GM19324 (cell line): ENCODE results near the gene CMPK2.
"Not testable (repeated sequence)": the region's sequence is repeated elsewhere in the genome, so short reads cannot be mapped to it uniquely, and the experiment has no call there.

Source experiments
- ATAC-seq: cut with Tn5 transposase; IDR thresholded peaks from one replicate; pipeline ENCODE4 v1.9.1; 2021; ENCODE audit warnings: mild to moderate bottlenecking, moderate library complexity; ENCODE audit not compliant: unreplicated experiment, low FRiP score

CMPK2 gene

DNA sequence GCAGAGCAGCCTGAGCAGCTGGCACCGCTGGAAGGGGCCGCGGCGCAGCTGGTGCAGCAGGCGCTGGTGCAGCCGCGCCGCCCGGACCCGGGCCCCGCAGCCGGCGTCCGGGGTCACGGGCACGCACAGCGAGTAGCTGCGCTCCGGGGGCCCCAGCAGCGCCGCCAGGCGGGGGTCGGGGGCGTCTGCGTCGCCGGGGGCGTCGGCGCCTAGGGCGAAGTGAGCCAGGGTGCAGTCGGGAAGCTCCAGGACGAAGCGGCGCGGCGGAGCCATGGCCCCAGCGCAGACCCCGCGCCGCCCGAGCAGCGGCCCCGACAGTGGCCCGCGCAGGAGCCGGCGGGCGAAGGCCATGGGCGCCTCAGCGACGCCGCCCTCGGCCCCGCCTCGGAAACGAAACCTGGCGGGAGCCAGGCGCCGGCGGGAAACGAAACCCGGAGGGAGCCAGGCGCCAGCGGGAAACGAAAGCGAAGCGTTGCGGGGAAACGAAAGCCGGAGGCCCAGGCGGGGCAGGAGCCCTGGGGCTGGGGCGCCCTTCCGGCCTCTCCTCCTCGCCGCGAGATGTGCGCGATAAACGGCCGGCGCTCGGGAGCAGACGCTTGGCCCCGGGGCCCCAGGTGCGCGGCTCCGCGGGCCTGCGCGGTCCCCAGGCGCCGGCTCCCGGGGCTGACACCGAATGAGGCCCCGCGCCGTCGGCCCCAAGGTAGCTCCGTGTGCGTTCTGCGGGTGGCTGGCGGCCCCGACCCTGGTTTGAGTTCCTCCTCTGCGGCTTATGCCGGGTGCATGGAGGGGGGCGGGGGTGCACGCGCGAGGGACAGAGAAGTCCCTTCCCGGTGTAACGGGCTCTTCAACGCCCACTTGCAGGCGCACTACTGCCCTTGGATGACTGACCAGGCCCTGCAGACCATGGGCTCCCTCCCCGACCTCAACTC lies at the start of gene CMPK2:
CMPK2 (minus strand) TSS at position 562 of the 929 bp plus-strand sequence; CDS start at position 351, 211 bp downstream.
- ATAC-seq = peak; percentile 85

GRCh38 chr2:6915399-6915798 lies 49.7 kb upstream of the CMPK2 start:
- no peak for ATAC-seq

- ATAC-seq = no peak
These were observed 49.1 kb upstream of the CMPK2 start for GRCh38 chr2:6914828-6915227.

DNA sequence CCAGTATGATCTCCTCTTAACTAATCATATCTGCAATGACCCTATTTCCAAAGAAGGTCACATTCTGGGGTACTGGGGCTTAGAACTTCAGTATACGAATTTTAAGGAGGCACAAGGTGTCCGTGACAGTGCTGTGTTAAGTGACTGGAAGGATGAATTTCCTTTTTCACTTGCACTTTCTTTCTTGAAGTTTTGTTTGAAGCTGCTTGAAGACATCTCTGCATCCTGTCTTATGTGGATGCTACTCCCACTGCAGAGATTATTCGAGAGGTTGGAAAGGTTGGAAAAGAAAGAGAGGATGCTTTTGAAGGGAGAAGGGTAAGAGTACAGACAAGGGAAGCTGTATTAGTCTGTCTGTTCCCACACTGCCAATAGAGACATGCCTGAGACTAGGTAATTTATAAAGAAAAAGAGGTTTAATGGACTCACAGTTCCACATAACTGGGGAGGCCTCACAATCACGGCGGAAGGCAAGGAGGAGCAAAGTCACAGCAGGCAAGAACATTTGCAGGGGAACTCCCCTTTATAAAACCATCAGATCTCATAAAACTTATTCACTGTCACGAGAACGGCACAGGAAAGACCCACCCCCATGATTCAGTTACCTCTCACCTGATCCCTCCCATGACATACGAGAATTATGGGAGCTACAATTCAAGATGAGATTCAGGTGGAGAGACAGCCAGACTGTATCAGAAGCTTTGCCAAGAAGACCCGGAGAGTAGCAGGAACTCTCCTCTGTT lies 47.9 kb upstream of the CMPK2 start:
- ATAC-seq = no peak

DNA sequence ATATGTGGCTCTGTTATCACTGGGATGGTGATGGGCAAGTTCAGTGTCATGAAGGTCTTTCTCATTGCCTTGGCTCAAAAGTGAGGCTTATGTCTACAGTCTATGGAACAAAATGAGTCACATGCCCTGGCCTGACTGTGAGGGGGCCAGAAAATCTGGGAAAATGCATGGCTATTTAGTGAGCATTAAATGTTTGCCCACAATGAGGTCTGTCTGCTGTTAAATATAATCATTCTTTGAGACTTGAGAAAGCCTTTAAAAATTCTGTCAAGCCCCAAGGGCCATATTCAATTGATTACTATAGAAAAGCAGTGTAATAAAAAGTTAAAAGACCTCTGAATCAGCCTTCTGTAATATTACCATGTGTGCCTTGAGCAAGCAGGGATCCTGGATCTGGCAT lies 46.0 kb upstream of the CMPK2 start:
- ATAC-seq = no peak

DNA sequence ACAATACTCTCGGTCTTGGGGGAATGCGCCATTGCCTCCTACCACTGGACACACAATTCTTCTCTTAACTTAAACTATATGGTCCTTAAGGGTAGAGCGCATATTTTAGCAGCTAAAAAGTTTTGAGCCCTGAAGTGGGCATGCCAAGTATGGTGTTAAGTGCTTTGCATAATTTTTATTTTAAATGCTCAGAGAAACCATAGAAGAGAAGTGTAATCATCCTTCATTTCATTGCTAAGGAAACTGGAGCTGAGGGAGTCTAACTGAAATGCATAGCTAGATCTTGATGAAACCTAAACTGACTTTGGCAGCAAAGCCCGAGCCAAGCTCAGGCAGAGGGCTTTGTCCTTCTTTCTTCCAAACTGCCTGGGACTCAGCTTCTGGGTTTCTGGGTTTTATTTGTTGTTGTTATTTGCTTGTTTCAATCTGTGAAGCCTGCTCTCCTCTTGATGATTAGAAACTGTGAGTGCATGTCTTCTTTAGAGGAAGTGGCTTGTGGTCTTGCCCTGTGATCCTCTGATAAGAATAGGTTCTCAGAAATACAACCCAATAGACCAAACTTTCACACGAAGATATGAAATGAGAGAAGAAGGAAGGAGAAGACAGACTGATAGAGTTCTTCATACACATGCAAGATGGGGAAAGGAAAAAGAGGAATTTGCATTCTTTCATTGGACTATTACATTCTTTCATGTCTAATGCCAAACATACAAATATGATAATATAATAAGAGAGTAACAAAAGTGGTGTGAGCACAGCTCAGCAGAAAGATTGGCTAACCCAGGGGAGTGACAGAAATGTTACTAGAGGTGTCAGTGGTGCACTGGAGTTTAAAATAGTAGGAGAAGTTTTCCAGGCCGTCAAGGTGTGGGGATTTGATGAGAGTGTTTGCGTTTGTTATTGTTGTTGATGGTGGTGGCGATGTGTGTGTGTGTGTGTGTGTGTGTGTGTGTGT lies 44.0 kb upstream of the CMPK2 start:
- ATAC-seq = peak; percentile 98

- ATAC-seq = no peak
These were observed 42.6 kb upstream of the CMPK2 start for GRCh38 chr2:6908291-6908690.

DNA sequence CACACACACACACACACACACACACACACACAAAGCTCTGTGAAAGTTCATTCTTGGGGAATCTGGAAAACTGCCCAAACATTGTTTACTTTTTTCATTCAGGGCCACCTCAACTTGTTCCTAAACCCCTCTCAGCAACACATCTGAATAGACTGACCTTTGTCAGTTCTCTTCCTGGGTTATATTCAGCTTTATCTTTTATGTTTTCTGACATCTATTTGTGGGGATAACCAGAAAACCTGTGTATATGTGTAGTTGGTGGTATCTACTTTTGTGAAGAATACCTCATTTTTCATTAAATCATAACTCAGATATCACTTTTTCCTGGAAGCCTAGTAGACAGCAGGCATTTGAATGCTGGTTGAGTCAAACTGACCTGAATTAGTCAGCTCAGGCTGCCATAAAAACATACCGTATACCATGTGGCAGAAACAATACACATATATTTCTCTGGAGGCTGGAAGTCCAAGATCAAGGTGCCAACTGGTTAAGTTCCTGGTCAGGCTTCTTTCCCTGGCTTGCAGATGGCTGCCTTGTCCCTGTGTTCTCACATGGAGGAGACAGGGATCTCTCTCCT lies 40.5 kb upstream of the CMPK2 start:
- no peak for ATAC-seq

GRCh38 chr2:6905668-6906067 lies 40.0 kb upstream of the CMPK2 start:
- ATAC-seq = no peak

DNA sequence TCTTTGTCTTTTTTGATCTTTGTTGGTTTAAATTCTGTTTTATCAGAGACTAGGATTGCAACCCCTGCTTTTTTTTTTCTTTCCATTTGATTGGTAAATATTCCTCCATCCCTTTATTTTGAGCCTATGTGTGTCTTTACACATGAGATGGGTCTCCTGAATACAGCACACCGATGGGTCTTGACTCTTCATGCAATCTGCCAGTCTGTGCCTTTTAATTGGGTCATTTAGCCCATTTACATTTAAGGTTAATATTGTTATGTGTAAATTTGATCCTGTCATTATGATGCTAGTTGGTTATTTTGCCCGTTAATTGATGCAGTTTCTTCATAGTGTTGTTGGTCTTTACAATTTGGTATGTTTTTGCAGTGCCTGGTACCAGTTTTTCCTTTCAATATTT lies 36.9 kb upstream of the CMPK2 start:
- not testable (repeated sequence) for ATAC-seq

- ATAC-seq = no peak
These were observed 31.4 kb upstream of the CMPK2 start for GRCh38 chr2:6896930-6897759.

DNA sequence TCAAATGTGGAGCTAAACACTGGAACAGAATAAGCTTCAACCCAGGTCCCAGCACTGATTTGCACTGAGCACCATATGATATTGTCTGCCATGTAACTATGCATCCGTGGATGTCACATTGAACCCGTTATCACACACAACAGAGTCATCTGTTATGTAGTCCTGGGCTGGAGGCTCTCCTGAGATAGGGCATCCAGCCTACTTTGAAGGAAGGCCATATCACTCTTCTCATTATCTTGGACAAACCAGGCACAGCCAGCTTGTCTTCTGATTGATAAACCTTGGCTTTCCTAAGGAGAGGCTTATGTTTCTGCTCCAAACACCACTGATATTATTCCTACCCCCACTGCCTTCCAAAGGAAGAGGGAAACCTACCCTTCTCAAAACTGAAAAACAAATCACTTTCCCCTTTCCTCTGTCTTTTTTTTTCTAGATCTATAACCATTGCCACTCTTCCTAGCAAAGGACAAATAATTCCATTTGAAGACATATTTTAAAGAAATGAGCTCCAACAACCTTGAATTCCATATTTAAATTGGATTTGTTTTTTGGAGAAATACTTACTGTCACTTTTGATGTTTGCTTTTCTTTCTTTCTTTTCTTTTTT lies 28.3 kb upstream of the CMPK2 start:
- ATAC-seq = no peak

GRCh38 chr2:6888724-6889123 lies 23.0 kb upstream of the CMPK2 start:
- no peak for ATAC-seq

GRCh38 chr2:6887751-6888192 lies 22.1 kb upstream of the CMPK2 start:
- ATAC-seq = no peak

DNA sequence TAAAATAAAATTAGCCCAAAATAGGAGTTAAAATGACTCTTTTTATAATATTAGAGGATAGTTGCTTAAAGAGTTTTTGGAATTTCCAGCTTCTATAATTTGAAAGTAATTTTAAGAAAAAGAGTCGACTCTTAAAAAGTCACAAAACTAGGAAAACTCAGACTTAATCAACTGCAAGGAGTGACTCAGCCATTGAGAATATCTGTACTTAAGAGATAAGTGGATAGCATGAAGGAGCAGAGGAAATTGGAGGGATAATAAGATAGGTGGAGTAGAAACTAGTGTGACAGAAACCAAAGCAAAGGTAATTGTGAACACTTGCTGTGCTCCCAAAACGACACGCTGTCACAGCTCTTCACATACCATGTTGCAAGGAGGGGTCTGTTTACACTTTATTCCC lies 20.3 kb upstream of the CMPK2 start:
- ATAC-seq = no peak

DNA sequence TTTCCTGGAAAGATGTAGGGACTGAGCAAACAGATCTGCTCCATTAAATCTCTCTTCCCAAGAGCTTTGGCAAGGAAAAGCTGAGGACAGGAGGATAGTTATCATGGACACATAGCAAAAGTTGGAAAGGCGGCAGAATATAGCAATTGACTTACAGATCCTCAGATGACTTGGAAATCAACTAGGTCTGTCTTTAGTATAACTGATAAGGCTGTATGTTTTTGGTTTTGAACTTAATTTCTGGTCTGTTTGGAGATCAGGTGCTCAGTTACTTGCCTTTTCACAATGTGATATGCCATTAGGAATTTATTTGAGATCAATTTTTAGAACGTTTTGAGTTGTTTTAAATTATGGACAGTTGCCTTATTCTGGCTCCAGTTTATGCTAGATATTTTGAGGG lies 19.8 kb upstream of the CMPK2 start:
- no peak for ATAC-seq

DNA sequence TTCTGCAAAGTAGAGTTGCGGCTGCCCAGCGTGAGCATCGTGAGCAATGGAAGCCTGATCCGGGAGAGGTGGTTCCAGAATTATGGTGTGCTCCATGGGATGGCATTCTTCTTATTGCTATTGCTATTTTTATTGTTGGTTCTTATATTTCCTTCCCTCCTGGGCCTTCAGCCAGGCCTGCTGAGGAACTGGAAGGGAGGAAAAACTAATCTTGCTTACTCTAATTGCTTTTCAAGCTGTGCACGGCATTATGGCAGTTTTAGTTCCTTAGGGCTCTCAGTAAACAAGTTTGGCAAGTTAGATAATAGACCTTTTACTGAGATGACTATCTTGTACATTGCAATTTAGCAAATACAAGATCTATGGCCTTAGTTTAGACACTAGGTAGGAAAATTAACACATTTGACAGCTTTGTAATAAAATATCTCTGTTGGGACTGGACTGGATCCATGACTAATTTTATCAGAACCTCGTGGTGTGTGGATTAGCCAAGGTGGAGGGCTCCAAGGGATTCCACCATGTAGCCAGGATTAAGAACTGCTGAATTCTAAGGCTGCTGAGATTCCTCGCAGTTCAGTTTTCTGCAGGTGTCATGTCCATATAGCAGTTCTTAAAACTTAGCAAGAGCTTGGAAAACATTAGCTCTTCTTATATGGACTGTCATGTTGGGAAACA lies 17.9 kb upstream of the CMPK2 start:
- ATAC-seq = no peak

GRCh38 chr2:6881516-6881915 lies 15.8 kb upstream of the CMPK2 start:
- no peak for ATAC-seq
